Ramos (cell line): ENCODE results near the gene ZNRF2.

Experiments used
- in situ Hi-C: fragments of 300-500 bp; cut with MboI; formaldehyde crosslinking; loops from one replicate; pipeline ENCODE4 v1.14.3; 2022; ENCODE audit warnings: low sequenced_read_pairs; ENCODE audit not compliant: unreplicated experiment

Gene ZNRF2

GRCh38 chr7:30284298-30285066 is at the start of gene ZNRF2:
ZNRF2 (plus strand) TSS chr7:30284597; CDS start chr7:30285358, 761 bp downstream.
- in situ Hi-C loops = no loop called here

- in situ Hi-C loops = no loop called here
Measured at GRCh38 chr7:30237271-30237695, 47.1 kb upstream of the ZNRF2 start.

DNA sequence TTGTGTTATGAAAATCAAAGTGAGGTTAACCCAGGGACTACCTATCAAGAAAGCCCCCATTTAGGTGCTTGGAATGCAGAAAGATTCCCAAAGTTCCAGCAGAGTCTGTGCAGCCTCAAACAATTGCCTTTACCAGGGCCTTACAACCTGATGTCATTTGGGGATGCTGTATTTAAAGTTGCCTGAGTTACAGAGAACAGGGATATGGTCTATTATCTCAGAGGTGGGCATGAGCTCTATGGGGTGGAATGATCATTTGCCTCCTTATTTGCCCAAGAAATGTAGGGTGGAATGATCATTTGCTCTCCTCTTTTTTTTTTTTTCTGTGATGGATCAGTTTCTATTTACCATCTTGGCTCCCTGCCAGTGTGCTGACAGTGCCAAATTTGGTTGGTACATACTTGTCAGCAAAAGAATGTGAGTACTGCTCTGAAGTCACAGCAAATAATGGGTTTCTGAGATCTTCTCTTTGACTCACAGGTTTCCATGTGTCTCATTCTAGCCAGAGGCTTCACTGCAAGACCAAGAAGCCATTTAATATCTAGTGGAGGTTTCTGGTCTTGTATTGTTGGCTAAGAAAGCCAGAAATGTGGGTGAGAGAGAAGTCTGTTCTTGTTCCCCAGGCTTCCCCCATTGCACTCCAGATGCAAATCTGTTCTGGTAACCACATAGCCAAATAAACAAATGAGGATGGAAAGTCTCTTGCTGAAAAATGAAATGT is 45.5 kb upstream of the ZNRF2 start:
- in situ Hi-C loops = no loop called here

GRCh38 chr7:30240106-30240800 is 44.1 kb upstream of the ZNRF2 start:
- in situ Hi-C loops = no loop called here

DNA sequence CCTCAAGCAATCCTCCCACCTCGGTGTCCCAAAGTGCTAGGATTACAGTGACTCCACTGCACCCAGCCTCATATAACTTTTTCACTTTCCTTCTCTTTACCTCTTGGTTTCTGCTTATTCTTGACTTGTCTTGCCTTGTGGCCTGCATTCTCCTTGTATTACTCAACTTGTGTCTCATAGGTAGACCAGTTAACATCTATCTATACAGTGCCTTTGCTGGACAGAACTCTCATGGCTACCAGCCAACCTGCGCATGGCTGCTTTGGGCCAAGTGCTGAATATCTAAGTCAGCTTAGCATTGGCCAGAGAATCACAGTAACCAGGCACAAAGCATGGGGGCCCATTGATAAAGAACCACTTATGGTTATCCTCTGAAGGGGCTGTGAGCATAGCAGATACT is 42.6 kb upstream of the ZNRF2 start:
- in situ Hi-C loops = no loop called here

- in situ Hi-C loops = no loop called here
Measured at GRCh38 chr7:30244340-30244739, 40.1 kb upstream of the ZNRF2 start.

GRCh38 chr7:30245913-30246312 is 38.5 kb upstream of the ZNRF2 start:
- in situ Hi-C loops = no loop called here

GRCh38 chr7:30246392-30246791 is 38.0 kb upstream of the ZNRF2 start:
- in situ Hi-C loops = no loop called here

DNA sequence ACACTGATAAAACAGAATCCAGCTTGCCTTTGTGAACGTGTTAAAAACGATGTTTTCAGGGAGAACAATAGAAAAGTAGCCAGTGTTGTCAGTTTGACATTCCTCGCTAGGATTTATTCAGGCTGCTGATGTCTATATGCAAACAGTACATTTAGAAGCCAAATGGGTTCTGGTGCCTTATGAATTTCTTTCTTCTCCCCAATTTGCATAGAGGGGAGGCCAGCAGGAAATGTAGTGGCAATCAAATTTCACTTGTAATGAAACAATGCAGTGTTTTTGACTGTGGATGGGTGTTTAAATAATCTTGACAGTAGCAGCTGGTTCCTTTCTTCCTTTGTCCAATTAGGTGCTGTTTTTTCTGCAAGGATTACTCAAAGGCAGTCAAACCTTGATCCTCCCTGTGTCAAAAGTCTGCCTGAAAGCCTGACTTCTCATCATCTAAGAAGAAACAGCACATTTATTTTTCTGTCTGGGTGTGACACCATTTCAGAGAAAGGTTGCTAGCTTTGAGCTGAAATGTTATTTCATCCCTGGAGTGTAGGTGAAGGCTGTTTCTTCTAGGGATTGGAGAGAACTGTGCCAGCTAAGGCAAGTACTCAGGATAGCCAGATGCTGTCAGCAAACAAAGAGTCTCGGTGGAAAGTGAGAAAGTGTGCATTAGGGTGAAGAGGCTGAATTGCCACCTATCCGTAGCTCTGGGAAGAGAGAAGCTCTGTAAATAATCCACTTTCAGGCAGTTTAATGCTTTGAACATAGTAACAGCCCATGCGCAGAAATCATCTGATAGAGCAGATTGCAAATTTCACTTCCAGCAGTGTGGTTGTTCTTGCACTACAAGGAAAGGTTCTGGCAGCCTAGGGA is 36.6 kb upstream of the ZNRF2 start:
- in situ Hi-C loops = no loop called here

DNA sequence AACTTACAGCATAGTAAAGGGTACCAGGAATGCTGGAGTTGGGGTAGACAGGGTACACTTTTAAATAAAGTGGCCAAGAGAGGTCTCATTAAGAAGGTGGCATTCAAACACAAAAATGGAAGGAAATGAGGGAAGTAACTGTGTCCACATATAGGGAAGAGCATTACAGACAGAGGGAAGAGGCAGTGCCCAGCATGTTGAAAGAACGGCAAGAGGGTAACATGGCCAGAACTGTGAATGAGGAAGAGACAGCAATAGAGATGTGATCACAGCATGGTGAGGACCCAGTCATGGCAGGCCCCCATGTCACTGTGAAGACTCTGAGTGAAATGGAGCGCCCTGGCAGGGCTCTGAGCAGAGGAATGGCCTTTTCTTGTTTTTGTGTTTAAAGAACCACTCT is 35.1 kb upstream of the ZNRF2 start:
- in situ Hi-C loops = no loop called here

GRCh38 chr7:30249986-30250774 is 34.2 kb upstream of the ZNRF2 start:
- in situ Hi-C loops = no loop called here

DNA sequence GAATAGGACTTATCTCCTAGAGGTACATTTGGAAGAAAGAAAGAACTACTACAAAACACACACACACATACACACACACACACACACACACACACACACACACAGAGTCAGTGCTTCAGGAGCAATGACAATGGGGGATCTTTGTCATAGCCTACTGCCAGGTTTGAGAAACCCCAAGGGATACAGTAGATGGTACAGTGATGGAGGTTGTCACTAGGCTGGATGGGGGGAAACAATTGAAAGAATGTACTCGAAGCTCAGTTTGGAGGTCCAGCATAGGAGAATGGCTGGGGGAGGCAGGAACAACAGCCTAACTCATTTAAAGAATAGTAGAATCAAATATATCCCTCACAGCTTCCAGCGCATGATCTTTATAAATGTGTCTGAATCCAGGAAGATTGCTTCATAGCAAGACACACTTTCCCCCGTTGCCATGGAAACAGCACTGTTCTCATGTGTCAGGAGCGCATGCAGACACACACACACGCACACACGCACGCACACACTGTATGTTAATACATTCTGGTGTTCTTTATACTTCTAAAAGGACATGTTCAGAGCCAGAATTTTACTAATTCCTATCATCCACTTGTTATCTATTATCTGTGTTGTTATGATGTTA is 32.6 kb upstream of the ZNRF2 start:
- in situ Hi-C loops = no loop called here

GRCh38 chr7:30252885-30253795 is 31.3 kb upstream of the ZNRF2 start:
- in situ Hi-C loops = no loop called here

DNA sequence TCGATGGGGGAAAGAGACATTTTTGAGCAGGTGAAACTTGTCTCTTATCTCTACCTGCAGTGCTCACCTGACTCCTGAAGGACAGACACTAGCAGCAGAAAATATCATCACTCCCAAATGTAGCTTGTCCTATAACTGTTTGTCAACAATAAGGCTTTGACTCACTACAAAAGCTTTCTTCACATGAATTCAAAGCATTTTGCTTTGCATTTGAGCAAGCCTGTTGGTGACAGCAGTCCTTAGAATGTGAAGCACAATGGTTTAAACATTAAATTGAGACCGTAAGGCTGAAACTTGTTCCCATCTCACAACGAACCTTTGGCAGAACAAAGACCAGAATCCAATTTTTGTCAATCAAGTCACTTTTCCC is 30.6 kb upstream of the ZNRF2 start:
- in situ Hi-C loops = no loop called here

GRCh38 chr7:30254248-30254647 is 30.1 kb upstream of the ZNRF2 start:
- in situ Hi-C loops = no loop called here

DNA sequence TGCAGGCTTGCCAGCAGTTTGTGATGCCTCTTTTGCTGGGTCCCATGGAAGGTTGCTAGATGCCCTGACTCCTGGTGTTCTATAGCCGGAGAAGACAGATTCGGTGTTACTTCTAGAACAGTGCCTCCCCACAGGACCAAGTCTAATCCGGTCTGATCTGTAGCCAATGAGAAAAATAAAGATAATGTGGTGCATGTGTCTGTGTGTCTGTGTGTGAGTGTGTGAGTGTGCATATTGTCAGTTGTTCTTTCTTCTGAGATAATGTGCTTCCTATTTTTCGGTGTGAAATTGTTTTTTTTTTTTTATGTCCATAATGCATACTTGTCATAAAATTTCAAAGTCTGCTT is 29.7 kb upstream of the ZNRF2 start:
- in situ Hi-C loops = no loop called here

GRCh38 chr7:30255064-30255769 is 29.2 kb upstream of the ZNRF2 start:
- in situ Hi-C loops = no loop called here
